Kidney (tissue), 14 donors: ENCODE measurements around the gene CNOT10. TPM values are rescaled to one million over a fixed set of nuclear protein-coding genes. Genes with fewer than 3 reads are reported as not detected.
"Not testable (repeated sequence)": the region's sequence is repeated elsewhere in the genome, so short reads cannot be mapped to it uniquely, and the experiment has no call there.

Experiments
- DNase-seq, 5 donors: peaks; one replicate each; pipeline ENCODE4 v3.0.0-alpha.2; 2013 to 2020
- FAIRE-seq: peaks from 2 replicates; lab custom pipeline; 2012; peaks lifted over from hg19 to GRCh38; lab: Jason Lieb, UNC
- H3K27ac ChIP-seq, 2 donors: one replicate each; pipeline ENCODE4 v1.7.0; 2013; ENCODE audit warnings: low read depth in 2 of 2, low read length in 2 of 2, inconsistent platforms in 1 of 2
- H3K27me3 ChIP-seq: one replicate; pipeline ENCODE4 v1.7.1; 2013; ENCODE audit warnings: low read length, inconsistent platforms; ENCODE audit not compliant: control insufficient read depth, insufficient read depth
- H3K36me3 ChIP-seq, 3 donors: one replicate each; pipeline versions ENCODE4 v1.7.0 to v1.7.1; 2013; ENCODE audit warnings: low read length in 3 of 3, control low read depth in 1 of 3, inconsistent platforms in 1 of 3; ENCODE audit not compliant: insufficient read depth in 3 of 3, control insufficient read depth in 2 of 3
- H3K4me1 ChIP-seq, 3 donors: one replicate each; pipeline versions ENCODE4 v1.7.0 to v1.7.1; 2013; ENCODE audit warnings: low read length in 3 of 3, inconsistent platforms in 1 of 3, low read depth in 1 of 3; ENCODE audit not compliant: control insufficient read depth in 2 of 3, insufficient read depth in 2 of 3
- H3K4me3 ChIP-seq, 3 donors: one replicate each; pipeline versions ENCODE4 v1.7.0 to v1.8.1; 2013; ENCODE audit warnings: low read length in 3 of 3, control low read depth in 1 of 3, inconsistent platforms in 1 of 3
- H3K9ac ChIP-seq, 3 donors: one replicate each; pipeline versions ENCODE4 v1.7.0 to v1.7.1; 2013; ENCODE audit warnings: low read length in 3 of 3, control low read depth in 1 of 3, inconsistent platforms in 1 of 3
- H3K9me3 ChIP-seq, 3 donors: one replicate each; pipeline versions ENCODE4 v1.7.0 to v1.7.1; 2013; ENCODE audit warnings: low read length in 3 of 3, control low read depth in 1 of 3, inconsistent platforms in 1 of 3; ENCODE audit not compliant: control insufficient read depth in 2 of 3, insufficient read depth in 1 of 3
- CTCF ChIP-seq: IDR thresholded peaks from 3 replicates; pipeline ENCODE4 v1.5.1; 2012; ENCODE audit warnings: mild to moderate bottlenecking, moderate library complexity, borderline replicate concordance; ENCODE audit not compliant: insufficient read depth; ENCODE audit errors: extremely low read depth
- intact Hi-C: fragments of 100-400 bp; cut with DNase I; formaldehyde crosslinking; loops from one replicate; pipeline ENCODE4 v1.11.1; 2022
- polyA plus RNA-seq: library from polyadenylated mRNA; stranded (reverse); fragments of 350-450 nt; fragmentation: Illumina TruSeq; extraction: RNeasy Lipid Tissue Mini Kit (QIAGEN cat#74804); gene quantifications from one replicate; pipeline ENCODE4 v1.2.3, GENCODE V29; 2014; ENCODE audit warnings: low read depth, low replicate concordance; ENCODE audit not compliant: insufficient read depth
- total RNA-seq: library from RNA; stranded (reverse); fragmentation: NEBNext Ultra II Directional; extraction: Animal tissue kit (Norgen Biotek cat#: 25700); gene quantifications from one replicate; pipeline ENCODE4 v1.2.1, GENCODE V29; 2021
- donor health status: control.
- donor health status: control.
- donor health status: control.
- donor health status: control.
- donor health status: control.
- donor health status: DM: yes; HTN: yes; CAD: no.
- donor health status: Normal renal cell carcinoma (clear cell type).

Gene CNOT10
- total and polyA plus RNA-seq, 2 donors from 2014 or later, result 19.0 to 34.0 TPM

- FAIRE-seq (no peak), DNase-seq (no peak)
- no peak overlapping the region for H3K9ac ChIP-seq
- H3K9me3 ChIP-seq, result no peaks in the 10 kb centered on the region
- intact Hi-C loops, result no loop called here
- no peak for TF ChIP-seq CTCF
- no peaks in the 10 kb centered on the region for H3K27me3 ChIP-seq
- no peak overlapping the region for H3K4me3 ChIP-seq
- no peaks in the 10 kb centered on the region for H3K36me3 ChIP-seq
- no peak overlapping the region for H3K27ac ChIP-seq
- no peaks in the 10 kb centered on the region for H3K4me1 ChIP-seq
These were observed 38.2 kb upstream of the CNOT10 start for GRCh38 chr3:32646761-32647160.

- DNase-seq, FAIRE-seq, intact Hi-C loops, H3K4me1 ChIP-seq, H3K9me3 ChIP-seq, H3K4me3 ChIP-seq, H3K9ac ChIP-seq, H3K27ac ChIP-seq, H3K27me3 ChIP-seq, H3K36me3 ChIP-seq: not testable (repeated sequence)
These were observed 32.5 kb upstream of the CNOT10 start for GRCh38 chr3:32652337-32653100.

DNA sequence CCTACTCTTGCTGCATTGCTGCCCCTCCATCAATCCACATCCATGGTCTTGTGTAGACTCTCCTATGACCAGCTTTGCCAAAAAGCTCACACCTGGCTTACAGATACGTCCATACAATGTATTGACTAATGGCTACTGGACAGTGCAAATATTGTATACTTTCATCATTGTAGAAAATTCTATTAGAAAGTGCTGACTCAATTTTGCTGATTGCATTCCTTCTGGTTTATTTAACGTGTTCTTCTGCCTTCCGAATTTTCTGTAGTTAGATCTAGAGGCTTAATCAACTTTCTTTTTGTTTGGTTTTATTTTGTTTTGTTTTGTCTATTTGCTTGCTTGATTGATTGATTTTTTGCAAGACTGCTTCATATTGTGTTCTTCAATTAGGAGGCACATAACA lies 29.8 kb upstream of the CNOT10 start:
- FAIRE-seq (no peak), DNase-seq (no peak)
- Histone ChIP-seq H3K27me3 (no peaks in the 10 kb centered on the region), H3K9me3 (no peaks in the 10 kb centered on the region), H3K9ac (no peak overlapping the region), H3K36me3 (no peaks in the 10 kb centered on the region), H3K27ac (no peak overlapping the region), H3K4me1 (no peaks in the 10 kb centered on the region), H3K4me3 (no peak overlapping the region)
- intact Hi-C loops, result no loop called here
- TF ChIP-seq CTCF, result no peak

- Histone ChIP-seq H3K27me3 (no peaks in the 10 kb centered on the region), H3K27ac (no peak overlapping the region), H3K9me3 (no peaks in the 10 kb centered on the region), H3K9ac (no peak overlapping the region), H3K4me3 (no peak overlapping the region), H3K36me3 (no peaks in the 10 kb centered on the region), H3K4me1 (peaks cover 0 to 3% (median 3%) of the 10 kb centered on the region in 3 donors)
- no peak for TF ChIP-seq CTCF
- DNase-seq (no peak), FAIRE-seq (no peak)
- intact Hi-C loops, result loop anchor here (5.0 kb wide), 1 partner anchor 148 kb away; no protein-coding TSS in a partner anchor
These were observed 24.4 kb upstream of the CNOT10 start for GRCh38 chr3:32660634-32661033.
